CD1c-positive myeloid dendritic cell (primary cell): ENCODE measurements around the gene AHCTF1.

Experiments used
- DNase-seq: peaks from one replicate; pipeline ENCODE4 v3.0.0-alpha.2; 2016; ENCODE audit errors: extremely low spot score

AHCTF1 gene

DNA sequence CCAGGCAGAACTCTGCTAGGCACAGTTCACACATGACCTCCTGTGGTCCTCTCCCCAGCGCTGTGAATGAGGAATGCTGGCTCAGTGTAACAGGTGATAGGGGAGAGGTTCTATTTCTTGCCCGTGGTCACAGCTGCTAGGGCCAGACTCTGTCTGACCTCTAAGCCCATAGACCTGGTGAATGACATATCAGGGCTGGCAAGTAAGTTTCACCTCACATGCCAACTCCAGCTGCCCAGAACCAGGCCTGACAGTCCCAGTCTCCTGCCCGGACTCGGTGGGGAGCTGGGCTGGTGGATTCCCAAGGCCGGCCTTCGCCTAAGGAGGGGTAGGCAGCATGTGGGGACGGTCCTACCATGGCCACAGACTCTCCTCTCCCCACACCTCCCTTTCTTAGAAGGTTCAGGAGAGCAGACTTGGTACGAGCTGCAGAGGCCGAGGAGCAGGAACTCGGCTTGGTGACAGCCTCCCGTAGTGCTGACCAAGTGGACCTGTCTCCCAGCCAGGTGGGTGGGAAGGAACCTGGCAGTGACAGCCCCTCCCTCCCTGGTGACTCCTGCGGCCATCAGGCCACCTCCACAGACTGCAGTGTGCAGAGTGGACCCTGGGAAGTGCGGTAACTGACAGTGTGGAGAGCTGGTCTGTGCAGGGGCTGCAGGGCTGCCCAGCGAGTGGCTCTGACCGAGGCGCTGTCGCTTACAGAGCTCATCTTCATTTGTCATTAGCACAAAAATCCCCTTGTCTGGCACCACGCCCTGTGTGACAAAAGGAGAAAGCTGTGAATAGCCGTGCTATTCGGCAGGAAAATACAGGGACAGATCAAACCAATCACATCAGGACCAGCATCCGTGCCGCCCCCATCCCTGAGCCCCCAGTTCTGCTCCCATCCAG is 132.9 kb downstream of the AHCTF1 start:
- no peak for DNase-seq

DNA sequence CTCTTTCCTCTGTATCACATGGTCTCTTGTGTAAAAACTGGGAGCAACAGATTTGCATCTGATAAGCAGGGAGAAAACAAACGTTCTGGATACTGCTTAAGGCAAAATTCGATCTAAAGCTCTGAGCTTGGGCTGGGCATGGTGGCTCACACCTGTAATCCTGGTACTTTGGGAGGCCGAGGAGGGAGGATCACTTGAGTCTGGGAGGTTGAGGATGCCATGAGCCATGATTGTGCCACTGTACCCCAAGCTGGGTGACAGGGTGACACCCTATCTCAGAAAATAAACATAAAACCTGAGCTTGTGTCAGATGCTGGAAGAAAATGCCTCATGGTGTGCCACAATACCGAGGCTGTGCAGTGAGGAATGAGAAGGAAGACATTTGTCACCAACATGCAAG is 133.6 kb downstream of the AHCTF1 start:
- no peak for DNase-seq

DNA sequence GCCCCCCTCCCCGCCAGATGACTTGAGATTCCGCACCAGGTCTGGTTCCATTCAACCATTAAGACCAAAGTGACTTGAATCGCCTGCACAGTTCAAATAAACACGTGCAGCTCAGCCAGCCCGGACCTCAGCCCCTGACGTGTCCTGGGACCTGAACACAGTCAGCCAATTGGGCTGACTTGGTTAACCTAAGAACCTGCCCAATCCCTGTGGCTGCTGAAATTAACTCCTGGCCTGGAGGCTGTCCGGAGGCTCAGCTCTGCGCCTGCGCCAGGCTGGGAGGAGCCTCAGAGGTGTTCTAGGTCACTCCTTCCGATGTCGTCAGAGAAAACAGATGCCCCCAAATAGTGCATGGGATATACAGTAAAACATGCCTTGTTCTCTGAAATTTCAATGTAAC is 134.2 kb downstream of the AHCTF1 start:
- no peak for DNase-seq

DNA sequence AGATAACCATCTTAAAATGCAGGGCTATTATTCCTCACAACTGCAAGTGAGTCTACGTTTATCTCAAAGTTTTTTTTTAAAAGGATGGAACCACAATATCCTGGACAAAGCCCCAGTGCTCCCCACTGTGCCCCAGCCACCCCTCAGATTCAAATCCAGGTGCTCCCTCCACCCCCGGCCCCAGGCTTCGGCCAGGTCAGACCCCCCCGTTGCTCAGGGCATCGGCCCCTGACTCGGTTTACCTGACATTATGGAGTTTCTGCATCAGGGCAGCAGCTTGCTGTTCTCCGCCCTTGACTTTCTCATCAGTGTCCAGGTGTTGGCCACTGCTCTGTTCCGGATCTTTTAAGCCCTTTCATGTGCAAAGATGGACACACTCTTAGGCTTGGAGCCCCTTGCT is 134.6 kb downstream of the AHCTF1 start:
- DNase-seq: no peak

DNA sequence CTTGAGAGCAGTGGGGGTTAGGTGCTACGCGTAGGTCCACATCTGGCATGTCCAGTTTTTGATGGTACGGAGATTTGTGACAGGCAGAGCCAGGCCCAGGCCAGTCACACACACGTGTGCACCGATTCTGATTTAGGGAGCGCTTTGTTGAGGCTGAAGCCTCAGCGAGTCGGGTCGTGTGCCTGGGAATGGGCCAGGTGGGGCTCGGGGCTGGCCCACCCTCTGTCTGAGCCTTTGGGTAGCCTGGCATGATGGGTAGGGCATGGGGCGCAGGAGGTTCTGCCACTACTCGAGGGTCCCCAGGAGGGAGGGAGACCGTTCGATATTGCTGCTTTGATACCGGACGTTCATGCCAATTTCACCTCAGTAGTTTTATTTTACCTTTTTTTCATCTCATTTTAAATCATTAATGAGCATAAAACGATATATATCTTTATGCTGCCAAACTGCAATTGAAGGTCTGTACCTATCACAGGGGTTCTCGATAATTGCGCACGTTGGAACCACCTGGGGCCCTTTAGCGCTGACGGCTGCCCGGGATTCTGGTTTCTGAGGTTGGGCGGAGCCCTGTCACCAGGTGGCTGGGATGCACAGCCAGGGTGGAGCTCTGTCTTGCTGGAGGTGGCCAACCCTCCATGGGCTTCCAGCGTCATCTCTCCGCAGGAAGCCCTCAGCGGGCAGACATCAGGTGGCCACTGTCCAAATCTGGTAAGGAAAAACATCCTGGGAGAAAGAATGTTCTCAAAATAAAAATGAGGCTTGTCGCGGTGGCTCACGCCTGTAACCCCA is 135.6 kb downstream of the AHCTF1 start:
- DNase-seq: no peak

DNA sequence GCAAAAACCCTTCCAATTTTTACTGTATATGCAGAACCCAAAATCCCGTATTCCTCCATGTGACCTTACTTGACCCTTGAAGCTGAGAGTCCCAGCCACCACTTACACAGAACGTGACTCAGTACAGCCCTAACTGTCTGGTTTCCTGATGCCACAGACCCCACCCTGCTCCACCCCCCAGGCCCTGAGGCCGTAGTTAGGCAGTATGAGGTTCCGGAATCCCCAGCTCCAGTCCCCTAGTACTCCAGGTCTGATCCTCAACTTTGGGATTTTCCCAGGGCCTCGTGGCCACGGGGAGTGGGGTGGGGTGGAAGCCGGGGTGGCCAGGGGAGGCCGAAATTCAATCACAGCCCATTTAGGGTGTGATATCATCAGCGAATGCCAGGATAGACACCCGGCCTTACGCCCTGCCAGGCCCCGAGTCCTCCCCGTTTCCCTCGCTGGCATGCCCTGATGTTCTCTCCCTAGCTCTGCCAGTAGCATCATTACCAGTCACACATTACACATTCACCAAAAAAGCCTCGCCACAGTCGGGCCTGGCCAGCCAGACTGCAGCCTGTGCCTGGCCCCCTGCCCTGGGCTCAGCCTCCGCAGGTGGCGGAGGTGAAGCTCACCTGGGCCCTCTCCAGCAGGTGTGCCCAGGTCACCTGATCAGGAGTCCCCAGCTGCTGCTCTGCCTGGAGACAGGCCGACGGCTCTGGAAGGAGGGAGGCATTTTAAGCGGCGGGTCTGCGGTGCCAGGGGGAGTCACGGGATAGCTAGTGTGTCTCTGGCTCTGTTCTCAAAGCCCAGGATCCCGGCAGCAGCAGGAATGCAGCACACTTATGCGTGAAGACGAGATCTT is 136.7 kb downstream of the AHCTF1 start:
- DNase-seq: no peak

DNA sequence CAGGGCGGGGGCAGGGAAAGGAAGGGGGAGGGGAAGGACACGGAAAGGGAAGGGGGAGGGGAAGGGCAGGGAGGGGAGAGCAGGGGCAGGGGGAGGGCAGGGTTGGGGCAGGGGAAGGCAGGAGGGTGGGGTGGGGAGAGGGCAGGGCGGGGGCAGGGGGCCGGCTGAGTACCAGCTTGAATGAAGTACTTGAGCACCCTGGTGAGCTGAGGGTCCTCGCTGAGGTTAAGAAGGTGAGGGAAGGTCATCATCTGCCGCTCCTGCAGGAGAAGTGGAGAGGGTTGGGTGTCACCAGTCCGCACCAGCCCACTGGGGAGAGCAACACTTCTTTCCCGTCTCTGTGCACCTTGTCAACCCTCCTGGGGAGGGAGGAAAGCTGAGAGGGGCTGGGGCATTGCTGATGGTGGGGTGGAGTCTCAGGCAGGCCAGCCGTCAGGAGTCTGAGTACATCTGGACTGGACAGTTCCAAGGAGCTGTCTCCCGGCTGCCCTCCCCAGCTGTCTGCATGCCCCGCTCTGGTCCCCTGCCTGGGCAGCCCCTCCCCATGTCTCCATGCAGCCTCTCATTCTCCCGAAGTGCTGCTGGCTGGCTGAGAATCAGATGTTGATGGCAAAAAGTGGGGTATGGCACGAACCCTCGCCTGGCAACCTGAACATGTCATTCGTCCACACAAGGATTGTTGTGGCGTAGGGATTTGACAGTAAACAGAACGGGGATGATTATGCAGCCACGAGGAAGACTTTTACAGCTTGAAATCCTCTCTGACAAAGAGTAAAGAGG is 137.5 kb downstream of the AHCTF1 start:
- no peak for DNase-seq

DNA sequence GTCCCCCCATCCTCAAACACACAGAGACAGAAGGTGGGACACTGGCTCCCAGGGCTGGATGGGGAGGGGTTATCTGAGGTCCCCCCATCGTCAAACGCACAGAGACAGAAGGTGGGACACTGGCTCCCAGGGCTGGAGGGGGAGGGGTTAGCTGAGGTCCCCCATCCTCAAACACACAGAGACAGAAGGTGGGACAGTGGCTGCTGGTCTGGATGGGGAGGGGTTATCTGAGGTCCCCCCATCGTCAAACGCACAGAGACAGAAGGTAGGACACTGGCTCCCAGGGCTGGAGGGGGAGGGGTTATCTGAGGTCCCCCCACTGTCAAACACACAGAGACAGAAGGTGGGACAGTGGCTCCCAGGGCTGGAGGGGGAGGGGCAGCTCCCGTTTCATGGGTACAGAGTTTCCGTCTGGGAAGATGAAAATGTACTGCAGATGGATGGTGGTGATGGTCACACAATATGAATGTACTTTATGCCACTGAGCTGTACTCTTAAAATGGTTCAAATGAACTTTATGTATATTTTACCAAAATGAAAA is 138.3 kb downstream of the AHCTF1 start:
- DNase-seq: no peak

DNA sequence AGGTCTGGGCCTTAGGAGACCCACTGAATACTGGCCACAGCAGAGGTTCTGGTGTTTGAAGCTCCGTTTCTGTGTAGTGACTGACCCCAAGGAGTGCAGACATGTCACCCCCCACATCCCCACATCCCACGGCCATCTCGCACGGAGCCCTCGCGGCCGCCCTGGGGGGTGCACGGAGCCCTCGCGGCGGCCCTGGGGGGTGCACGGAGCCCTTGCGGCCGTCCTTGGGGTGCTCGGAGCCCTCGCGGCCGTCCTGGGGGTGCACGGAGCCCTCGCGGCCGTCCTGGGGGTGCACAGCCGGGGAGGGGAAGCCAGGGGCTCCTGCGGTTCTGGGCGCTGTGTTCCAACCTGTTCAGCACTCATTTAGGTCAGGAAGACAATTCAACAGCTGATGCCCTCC is 139.1 kb downstream of the AHCTF1 start:
- DNase-seq: no peak

DNA sequence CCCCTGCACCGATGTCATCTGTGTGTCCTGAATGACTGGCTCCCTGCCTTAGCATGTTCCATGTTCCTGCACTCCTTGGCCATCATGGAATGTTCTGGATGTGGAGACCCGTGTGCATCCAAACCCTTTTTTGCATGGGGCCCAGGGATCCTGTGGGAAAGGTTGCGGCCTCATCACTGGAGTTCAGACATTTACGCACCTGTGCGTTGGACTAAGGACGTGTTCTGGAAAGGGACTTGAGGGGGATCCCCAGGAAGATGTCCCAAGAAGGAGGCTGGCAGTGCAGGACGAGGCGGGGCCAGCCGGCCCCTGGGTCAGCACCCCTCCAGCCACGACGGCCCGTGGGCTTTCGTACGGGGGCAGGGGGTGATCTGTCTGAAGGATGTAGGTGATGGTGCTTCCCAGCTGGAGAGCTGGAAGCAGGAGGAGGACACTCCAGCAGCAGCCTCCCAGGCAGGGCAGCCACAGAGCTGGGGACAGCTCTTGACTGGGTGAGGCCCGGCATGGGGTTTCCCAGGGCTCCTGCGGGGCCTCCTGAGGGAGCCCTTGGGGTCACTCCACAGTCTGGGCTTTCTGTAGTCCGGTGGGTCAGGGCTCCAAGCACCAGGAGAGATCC is 140.3 kb downstream of the AHCTF1 start:
- DNase-seq: no peak

DNA sequence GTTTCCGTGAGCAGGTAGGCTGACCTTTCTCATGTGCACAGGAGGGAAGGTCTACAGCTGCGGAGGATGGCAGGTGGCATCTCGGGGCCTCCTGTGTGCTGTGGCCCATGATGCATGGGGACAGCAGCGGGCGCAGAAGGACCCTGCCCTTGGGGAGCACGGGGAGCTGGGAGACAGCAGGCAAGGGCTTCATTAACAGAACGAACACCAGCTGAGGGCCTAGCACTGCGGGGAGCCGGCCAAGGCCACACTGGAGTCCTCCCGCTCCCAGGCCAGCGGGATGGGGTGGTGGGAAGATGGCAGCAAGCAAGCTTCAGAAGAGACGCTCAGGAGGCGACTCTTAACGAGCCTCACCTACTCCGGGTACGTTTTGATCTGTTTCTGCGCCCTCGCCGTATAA is 140.9 kb downstream of the AHCTF1 start:
- no peak for DNase-seq

DNA sequence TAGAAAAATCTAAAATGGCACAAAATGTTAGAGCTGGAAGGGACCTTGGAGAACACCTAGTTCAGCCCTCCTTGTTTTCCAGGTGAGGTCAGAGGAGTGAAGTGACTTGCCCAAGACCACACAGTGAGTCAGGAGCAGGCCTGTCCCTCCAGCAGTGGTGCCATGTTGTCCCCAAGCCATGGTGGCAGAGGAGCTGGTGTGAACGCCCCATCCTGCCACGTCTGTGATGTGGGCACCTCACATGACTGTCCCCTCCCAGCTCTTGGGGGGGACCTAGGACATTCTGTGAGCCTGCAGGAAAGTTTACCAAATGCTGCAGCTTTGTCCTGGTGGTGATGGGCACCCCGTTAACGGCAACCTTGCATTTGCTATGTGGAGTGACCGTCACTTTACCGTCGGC is 141.4 kb downstream of the AHCTF1 start:
- DNase-seq: no peak

DNA sequence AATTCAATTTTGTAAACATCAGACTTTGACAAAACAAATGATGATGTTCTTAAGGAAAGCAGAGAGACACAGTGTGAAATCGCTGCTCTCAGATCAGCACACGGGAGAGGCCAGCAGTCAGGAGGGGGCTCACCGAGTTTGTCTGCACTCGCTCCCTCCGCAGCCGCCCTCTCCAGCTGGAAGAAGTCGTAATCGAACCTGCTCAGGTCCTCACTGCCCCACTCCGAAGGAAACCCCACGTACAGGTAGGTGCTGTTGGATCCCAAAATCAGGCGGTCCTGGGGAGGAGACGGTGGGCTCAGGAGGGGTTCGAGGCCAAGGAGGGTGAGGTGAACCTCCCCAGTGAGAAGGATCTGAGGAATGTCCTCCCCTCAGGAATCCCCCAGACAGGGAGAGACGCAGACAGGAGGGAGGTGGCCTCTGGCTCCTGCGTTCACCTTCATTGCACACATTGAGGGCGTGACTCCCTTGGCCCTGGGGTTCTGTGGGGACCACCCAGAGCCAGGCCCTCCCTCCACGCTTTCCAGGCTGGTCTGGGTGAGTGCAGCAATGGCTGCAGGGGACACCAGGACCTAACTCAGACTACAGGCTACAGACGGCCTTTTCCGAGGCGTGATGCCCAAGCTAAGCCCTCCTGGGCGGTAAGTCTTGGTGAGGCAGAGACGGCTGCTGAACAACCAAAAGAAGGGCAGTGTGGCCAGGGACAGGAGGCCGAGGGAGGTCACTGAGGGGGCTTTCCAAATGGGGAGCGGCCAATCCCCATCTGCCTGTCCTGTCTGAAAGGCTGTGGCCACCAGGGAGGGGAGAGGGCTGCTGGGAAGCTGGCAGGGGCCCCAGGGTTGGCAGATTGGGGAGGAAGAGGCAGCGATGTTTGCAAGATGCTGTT is 142.1 kb downstream of the AHCTF1 start:
- no peak for DNase-seq
